ENCODE results near the gene TSC1. TPM values are rescaled to one million over a fixed set of nuclear protein-coding genes. Genes with fewer than 3 reads are reported as not detected.

TSC1 gene
- total RNA-seq, 1 donor from 2014 or later, result 31.7 TPM

DNA sequence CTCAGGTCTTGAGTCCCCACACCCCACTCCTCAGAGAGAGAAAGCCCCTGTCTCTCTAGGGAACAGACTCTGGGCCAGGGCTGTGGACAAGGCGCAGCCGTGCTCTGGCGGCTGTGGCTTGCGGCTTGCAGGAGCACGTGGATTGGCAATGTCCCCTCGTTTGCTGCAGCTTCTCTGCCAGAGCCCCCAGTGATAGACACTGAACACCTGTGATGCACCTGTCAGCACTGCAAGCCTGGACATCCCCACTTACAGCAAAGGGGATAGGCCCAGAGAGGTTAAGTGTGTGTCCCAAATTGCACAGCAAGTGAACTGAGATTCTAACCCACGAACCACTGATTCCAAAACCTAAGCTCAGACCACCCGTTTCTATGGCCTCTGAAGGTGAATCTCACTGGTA is 41.1 kb upstream of the TSC1 start:
- peaks cover 24% of the 10 kb centered on the region for H3K27me3 ChIP-seq (ENCODE audit: control insufficient read depth, insufficient read depth, low read length)
- TF ChIP-seq, protein P1, sequence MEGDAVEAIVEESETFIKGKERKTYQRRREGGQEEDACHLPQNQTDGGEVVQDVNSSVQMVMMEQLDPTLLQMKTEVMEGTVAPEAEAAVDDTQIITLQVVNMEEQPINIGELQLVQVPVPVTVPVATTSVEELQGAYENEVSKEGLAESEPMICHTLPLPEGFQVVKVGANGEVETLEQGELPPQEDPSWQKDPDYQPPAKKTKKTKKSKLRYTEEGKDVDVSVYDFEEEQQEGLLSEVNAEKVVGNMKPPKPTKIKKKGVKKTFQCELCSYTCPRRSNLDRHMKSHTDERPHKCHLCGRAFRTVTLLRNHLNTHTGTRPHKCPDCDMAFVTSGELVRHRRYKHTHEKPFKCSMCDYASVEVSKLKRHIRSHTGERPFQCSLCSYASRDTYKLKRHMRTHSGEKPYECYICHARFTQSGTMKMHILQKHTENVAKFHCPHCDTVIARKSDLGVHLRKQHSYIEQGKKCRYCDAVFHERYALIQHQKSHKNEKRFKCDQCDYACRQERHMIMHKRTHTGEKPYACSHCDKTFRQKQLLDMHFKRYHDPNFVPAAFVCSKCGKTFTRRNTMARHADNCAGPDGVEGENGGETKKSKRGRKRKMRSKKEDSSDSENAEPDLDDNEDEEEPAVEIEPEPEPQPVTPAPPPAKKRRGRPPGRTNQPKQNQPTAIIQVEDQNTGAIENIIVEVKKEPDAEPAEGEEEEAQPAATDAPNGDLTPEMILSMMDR (IDR thresholded peaks at IDR 0.05; ENCODE audit: insufficient read depth, low read length, poor library complexity, severe bottlenecking), result no peak

DNA sequence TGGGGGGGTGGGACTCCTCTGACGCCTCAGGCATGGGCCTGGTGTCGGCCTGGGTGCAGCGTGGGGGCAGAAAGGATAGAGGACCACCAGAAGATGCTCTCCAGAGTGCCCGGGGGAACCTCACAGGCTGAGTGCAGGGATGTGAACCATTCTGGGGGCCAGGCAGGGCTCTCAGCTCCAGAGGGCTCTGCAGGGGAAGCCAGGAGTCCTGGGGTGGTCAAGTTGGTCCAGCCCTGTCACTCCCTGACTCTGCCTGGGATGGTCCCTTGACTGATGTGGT is 40.6 kb upstream of the TSC1 start:
- TF ChIP-seq, protein P1 (IDR thresholded peaks at IDR 0.05; ENCODE audit: insufficient read depth, low read length, poor library complexity, severe bottlenecking), result no peak
- H3K27me3 ChIP-seq (ENCODE audit: control insufficient read depth, insufficient read depth, low read length), result peaks cover 25% of the 10 kb centered on the region
- H3K36me3 ChIP-seq (ENCODE audit: control insufficient read depth, insufficient read depth, low read length), result no peaks in the 10 kb centered on the region
- no peak overlapping the region for H3K4me3 ChIP-seq (ENCODE audit: low read depth, low read length)
- DNase-seq (ENCODE audit: low read depth), result no peak

More for the DNA sequence above, 41.1 kb upstream of the TSC1 start:
- no peaks in the 10 kb centered on the region for H3K36me3 ChIP-seq (ENCODE audit: control insufficient read depth, insufficient read depth, low read length)
- H3K4me3 ChIP-seq (ENCODE audit: low read depth, low read length), result no peak overlapping the region
- no peak for DNase-seq (ENCODE audit: low read depth)

DNA sequence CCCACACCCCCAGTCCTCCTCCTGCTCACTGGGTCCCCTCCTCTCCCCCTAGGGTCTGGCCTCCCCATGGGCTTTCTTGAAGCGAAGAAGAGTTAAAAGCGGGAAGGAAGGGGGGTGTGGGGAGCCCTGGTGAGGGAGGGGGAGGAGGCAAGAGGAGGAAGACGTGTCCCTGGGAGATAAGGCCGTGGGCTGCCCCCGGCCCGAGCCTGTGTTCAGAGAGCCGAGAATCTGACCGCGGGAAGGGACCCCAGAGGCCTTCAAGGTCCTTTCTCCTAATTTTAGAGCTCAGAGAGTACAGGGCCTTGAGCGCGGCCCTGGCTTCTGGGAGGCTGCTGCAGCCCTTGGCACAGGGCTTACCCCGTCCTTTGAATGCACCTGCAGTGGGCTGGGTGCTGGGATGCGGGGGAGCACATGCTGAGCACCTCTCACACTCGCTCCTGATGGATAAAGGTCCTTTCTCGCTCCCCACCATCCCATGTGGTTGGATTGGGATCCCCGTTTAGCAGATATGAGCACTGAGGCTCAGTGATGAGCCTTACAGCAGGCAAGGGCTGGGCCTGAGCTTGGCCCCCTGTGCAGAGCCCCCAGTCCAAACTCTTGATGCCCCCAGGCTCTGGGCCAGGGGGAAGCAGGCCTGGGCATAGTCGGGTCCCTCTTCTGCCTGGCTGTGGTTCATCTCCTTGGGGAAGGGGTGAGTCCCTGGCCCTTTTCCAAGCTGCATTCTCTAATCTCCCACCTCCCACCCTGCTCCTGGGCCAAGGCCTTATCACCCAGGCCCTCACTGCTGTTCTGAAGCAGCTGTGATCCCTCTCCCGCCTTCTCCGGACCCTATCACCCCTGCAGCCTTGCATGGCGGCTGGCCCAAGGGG is 40.0 kb upstream of the TSC1 start:
- no peak overlapping the region for H3K4me3 ChIP-seq (ENCODE audit: low read depth, low read length)
- no peaks in the 10 kb centered on the region for H3K36me3 ChIP-seq (ENCODE audit: control insufficient read depth, insufficient read depth, low read length)
- DNase-seq (ENCODE audit: low read depth), result no peak
- TF ChIP-seq, protein P1 (IDR thresholded peaks at IDR 0.05; ENCODE audit: insufficient read depth, low read length, poor library complexity, severe bottlenecking), result no peak
- H3K27me3 ChIP-seq (ENCODE audit: control insufficient read depth, insufficient read depth, low read length), result peaks cover 30% of the 10 kb centered on the region

DNA sequence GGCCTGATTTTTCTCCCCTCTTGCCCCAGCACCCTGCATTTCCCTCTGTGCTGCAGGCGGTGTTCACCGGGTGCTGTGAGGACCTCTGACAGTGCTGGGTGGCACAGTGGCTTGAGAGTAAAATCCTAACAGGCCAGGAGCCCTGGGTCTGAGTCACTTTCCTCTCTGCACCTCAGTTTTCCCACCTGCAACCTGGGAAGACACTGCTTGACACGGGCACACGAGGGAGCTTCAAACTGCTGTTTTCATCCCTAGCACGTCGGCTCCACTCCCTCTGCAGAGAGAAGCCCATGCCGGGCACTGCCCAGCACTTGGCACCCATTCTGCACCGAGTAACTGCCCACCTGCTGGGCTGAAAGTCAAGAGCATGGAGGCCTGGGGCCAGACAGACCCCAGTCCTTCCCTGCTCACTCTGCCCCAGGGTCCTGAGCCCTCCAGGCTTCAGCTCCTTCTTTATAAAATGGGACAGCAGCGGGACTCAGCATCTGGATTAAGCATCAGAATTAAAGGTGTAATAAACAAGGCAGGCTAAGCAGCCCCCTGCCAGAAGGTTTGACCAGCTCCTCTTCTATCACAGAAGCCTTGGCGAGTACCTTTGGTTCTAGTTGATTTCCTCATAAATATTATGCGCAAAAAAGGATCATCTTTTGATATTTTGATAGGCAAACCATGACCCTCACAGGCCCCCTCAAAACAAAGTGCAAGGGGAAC is 39.2 kb upstream of the TSC1 start:
- H3K27me3 ChIP-seq (ENCODE audit: control insufficient read depth, insufficient read depth, low read length), result peaks cover 36% of the 10 kb centered on the region
- no peaks in the 10 kb centered on the region for H3K36me3 ChIP-seq (ENCODE audit: control insufficient read depth, insufficient read depth, low read length)
- no peak overlapping the region for H3K4me3 ChIP-seq (ENCODE audit: low read depth, low read length)
- TF ChIP-seq, protein P1 (IDR thresholded peaks at IDR 0.05; ENCODE audit: insufficient read depth, low read length, poor library complexity, severe bottlenecking), result no peak
- DNase-seq (ENCODE audit: low read depth), result no peak

DNA sequence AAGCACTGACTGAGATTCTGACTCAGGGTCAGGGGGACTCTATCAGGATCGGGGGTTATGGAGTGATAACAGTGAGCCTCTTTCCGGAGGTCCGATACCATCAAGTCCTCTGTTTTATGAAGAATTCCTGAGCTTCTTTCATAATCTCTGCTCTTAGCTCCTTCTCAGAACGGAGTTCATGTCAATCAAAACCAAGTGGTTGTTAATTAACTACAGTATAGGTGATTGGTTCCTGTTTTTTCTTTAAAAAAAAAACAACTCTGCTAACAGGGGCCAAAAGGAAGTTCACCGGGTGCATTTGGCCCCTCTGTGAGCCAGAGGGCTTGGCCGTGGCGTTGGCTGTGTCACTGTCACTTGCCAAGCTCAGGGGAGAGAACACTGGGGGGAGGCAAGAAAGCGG is 38.0 kb upstream of the TSC1 start:
- DNase-seq (ENCODE audit: low read depth), result no peak
- TF ChIP-seq, protein P1 (IDR thresholded peaks at IDR 0.05; ENCODE audit: insufficient read depth, low read length, poor library complexity, severe bottlenecking), result no peak
- no peaks in the 10 kb centered on the region for H3K36me3 ChIP-seq (ENCODE audit: control insufficient read depth, insufficient read depth, low read length)
- H3K4me3 ChIP-seq (ENCODE audit: low read depth, low read length), result no peak overlapping the region
- H3K27me3 ChIP-seq (ENCODE audit: control insufficient read depth, insufficient read depth, low read length), result peaks cover 40% of the 10 kb centered on the region

Data from kidney epithelial cell (primary cell).